Type B pancreatic cell (in vitro differentiated cells): ENCODE data around the gene RALGPS1. TPM values are rescaled to one million over a fixed set of nuclear protein-coding genes. Genes with fewer than 3 reads are reported as not detected.

Experiments
- DNase-seq: peaks from one replicate; pipeline ENCODE4 v3.0.0; 2021; ENCODE audit warnings: mixed read lengths; ENCODE audit not compliant: unreplicated experiment; ENCODE audit errors: extremely low spot score
- H3K27ac Mint-ChIP-seq: 2 replicates; pipeline ENCODE4 v1.8.0; 2021; ENCODE audit warnings: mild to moderate bottlenecking, mixed read lengths
- H3K27me3 Mint-ChIP-seq: 2 replicates; pipeline ENCODE4 v1.8.0; 2021; ENCODE audit warnings: mixed read lengths
- H3K36me3 Mint-ChIP-seq: 2 replicates; pipeline ENCODE4 v1.8.0; 2021; ENCODE audit warnings: mixed read lengths
- H3K4me1 Mint-ChIP-seq: one replicate; pipeline ENCODE4 v1.8.0; 2021; ENCODE audit warnings: mixed read lengths; ENCODE audit not compliant: unreplicated experiment
- H3K4me3 Mint-ChIP-seq: 2 replicates; pipeline ENCODE4 v1.8.0; 2021; ENCODE audit warnings: mild to moderate bottlenecking, mixed read lengths
- H3K9me3 Mint-ChIP-seq: 2 replicates; pipeline ENCODE4 v1.8.0; 2021; ENCODE audit warnings: mixed read lengths
- total RNA-seq: library from RNA; stranded (reverse); gene quantifications from 2 replicates; pipeline ENCODE4 v1.2.1, GENCODE V29; 2021; ENCODE audit warnings: low replicate concordance
- TF ChIP-seq, protein P1 (sequence below): fragments of 200-600 bp; sonication (generic); conservative IDR thresholded peaks from 2 replicates; pipeline ENCODE4 v1.5.0; 2021; ENCODE audit warnings: antibody characterized with exemption, mild to moderate bottlenecking

Gene RALGPS1
- total RNA-seq, 1 donor from 2014 or later = 16.7 TPM

DNA sequence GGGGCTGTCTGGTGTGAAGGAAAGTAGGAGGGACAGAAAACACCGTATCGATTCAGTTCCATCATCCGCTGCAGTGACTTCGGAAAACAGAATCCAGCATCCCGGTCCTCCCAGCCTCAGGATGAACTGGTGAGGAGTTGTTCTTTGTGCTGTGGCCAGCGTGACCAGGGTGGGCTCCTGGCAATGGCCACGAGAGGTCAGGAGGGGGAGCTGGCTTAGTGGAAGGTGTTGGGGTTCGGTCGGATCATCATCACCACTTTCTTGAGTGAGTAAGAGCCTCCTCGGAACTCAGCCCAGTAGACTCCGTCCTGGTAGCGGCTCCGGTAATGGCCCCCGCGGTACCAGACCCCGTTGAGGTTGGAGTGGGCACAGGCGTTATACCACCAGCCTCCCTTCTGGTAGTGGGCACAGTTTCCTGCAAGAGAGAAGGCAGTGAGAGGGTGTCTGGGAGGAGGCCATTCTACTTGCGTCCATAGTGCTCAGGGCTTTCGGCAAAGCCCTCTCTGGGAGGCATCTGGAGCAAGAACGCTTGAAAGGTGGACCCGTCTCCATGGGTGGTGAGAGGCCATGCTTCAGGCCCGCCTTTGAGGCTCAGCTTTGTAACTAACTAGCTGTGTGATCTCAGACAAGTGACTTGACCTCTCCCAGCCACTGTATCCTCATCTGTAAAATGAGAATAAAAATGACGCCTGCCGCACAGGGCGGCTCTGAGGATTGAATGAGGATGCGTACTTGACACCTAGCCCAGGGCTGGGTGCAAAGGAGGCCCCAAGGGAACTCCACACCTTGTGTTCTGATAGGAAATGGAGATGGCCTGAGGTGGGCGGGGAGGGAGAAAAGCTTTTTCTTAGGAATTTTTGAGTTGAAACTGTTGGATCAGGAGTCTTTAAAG lies 174.4 kb downstream of the RALGPS1 start:
- DNase-seq = no peak
- no peaks in the 10 kb centered on the region for H3K27me3 Mint-ChIP-seq
- peaks cover 17% of the 10 kb centered on the region for H3K36me3 Mint-ChIP-seq
- peak overlapping the region; percentile 30 for H3K27ac Mint-ChIP-seq
- no peak overlapping the region for H3K4me3 Mint-ChIP-seq
- TF ChIP-seq, protein P1, sequence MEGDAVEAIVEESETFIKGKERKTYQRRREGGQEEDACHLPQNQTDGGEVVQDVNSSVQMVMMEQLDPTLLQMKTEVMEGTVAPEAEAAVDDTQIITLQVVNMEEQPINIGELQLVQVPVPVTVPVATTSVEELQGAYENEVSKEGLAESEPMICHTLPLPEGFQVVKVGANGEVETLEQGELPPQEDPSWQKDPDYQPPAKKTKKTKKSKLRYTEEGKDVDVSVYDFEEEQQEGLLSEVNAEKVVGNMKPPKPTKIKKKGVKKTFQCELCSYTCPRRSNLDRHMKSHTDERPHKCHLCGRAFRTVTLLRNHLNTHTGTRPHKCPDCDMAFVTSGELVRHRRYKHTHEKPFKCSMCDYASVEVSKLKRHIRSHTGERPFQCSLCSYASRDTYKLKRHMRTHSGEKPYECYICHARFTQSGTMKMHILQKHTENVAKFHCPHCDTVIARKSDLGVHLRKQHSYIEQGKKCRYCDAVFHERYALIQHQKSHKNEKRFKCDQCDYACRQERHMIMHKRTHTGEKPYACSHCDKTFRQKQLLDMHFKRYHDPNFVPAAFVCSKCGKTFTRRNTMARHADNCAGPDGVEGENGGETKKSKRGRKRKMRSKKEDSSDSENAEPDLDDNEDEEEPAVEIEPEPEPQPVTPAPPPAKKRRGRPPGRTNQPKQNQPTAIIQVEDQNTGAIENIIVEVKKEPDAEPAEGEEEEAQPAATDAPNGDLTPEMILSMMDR = no peak
- H3K4me1 Mint-ChIP-seq = peaks cover 4% of the 10 kb centered on the region
- H3K9me3 Mint-ChIP-seq = no peaks in the 10 kb centered on the region

DNA sequence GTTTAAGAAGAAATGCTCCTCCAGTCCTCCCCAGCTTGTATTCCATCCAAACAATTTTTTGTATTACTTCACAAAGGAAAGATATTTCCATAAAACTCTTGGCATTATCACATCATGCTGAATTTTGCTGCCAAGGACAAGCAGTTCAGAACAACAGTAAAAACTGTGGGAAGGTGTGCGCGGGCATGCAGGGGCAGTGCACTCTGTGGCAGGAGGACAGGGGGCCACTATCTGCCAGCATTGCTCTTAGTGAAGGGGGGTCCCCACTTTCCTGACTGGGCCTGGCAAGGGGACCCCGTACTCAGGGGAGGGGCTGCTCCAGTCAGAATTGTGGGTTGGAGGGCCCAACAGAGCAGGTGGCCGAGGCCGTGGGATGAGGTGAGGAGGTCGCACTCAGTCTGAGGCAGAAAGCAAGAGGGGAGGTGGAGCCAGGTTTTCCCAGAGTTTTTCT lies 175.1 kb downstream of the RALGPS1 start:
- Mint-ChIP-seq H3K4me3 (no peak overlapping the region), H3K9me3 (no peaks in the 10 kb centered on the region), H3K36me3 (peaks cover 17% of the 10 kb centered on the region), H3K27ac (peak overlapping the region; percentile 30), H3K4me1 (no peaks in the 10 kb centered on the region), H3K27me3 (no peaks in the 10 kb centered on the region)
- TF ChIP-seq, protein P1 = no peak
- DNase-seq = no peak

DNA sequence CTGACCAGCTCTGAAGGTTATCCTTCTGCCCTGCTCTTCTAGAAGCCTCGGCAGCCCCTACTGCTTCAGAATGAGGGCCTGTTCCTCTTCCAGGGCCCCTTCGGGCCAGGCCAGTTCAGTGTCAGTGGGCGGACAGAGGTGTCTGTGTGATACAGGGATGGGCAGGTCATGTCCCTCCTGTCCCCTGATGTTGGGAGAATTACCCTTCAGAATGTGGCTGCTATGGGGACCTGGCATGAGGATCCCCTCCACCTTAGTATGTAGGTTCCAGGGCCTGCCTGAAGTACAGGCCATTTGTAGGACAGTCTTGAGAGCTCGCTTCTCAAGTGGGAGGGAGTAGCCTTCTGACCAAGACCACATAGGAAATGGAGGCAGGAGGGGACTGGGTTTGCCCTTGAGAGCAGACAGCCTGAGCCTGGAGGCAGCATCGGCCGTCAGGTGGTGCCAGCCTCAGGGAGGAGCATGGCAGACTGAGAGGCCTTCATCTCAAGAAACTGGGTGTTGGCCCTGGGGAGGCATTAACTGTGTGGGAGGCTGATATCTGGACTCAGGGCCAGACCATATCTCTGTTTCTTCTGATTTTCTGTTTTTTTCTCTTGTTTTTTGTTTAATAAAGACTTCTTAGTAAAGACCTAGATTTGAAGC lies 175.9 kb downstream of the RALGPS1 start:
- H3K36me3 Mint-ChIP-seq = peaks cover 17% of the 10 kb centered on the region
- H3K4me3 Mint-ChIP-seq = no peak overlapping the region
- TF ChIP-seq, protein P1 = no peak
- H3K4me1 Mint-ChIP-seq = no peaks in the 10 kb centered on the region
- H3K27ac Mint-ChIP-seq = no peak overlapping the region
- no peaks in the 10 kb centered on the region for H3K9me3 Mint-ChIP-seq
- no peak for DNase-seq
- no peaks in the 10 kb centered on the region for H3K27me3 Mint-ChIP-seq

DNA sequence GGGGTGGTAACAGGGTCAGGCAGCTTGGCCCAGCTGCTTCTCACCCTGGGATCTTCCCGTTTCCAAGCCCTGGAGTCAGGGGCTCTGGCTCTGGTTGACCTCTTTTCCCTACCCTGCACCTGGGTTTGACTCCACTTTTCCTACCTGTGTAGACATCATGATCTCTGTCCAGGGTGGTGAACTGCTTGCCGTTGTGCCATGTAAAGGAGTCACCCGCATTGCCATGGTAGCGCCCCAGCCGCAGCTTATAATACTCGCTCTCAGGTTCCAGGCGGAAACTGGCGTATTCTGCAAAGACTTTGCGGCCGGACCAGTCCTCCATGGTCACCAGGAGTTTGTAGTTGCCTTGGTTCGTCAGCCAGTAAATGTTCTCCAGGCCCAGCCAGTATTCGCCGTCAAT lies 176.9 kb downstream of the RALGPS1 start:
- no peaks in the 10 kb centered on the region for H3K4me1 Mint-ChIP-seq
- peaks cover 17% of the 10 kb centered on the region for H3K36me3 Mint-ChIP-seq
- TF ChIP-seq, protein P1 = no peak

DNA sequence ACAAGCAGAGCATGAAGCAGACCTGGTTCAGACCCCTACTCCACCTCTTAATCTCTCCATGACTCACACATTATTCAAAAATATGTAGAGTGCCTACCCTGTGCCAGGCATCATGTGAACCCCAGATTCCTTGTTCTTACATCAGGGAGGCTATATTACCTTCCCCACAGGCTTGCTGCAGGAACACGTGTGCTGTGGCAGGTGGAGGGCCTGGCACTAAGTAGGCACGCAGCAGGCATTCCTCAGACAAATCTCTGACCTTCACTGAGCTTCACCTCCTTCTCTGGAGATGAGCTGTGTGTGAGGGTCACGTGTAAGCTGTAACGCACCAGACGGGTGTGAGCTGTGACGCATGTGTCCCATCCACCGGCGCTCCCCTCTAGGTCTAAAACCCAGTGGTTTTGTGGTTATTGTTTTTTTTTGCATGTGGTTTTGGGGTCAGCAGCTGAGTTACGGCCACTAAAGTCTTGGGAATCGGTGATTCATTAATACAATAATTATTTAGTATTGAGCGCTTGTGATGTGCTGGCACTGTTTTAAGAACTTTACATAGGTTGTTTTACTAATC lies 177.5 kb downstream of the RALGPS1 start:
- Mint-ChIP-seq H3K27me3 (no peaks in the 10 kb centered on the region), H3K4me3 (no peak overlapping the region), H3K4me1 (no peaks in the 10 kb centered on the region), H3K27ac (no peak overlapping the region), H3K9me3 (no peaks in the 10 kb centered on the region), H3K36me3 (peaks cover 13% of the 10 kb centered on the region)
- TF ChIP-seq, protein P1 = no peak
- no peak for DNase-seq

More for the DNA sequence above, 176.9 kb downstream of the RALGPS1 start:
- no peaks in the 10 kb centered on the region for H3K27me3 Mint-ChIP-seq
- H3K27ac Mint-ChIP-seq = no peak overlapping the region
- no peak for DNase-seq
- H3K4me3 Mint-ChIP-seq = no peak overlapping the region
- no peaks in the 10 kb centered on the region for H3K9me3 Mint-ChIP-seq
